Tibial artery (tissue), 4 donors: Measurements from ENCODE around the gene DISP3.

Experiments
- DNase-seq, 2 donors: peaks; one replicate each; pipeline ENCODE4 v3.0.0-alpha.2; 2019
- H3K27ac ChIP-seq, 2 donors: fragments of 200-600 bp; sonication (generic) in 1 of 2; 1 replicate in 1 of 2; 2 replicates in 1 of 2; pipeline ENCODE4 v1.5.1; 2018 to 2019; ENCODE audit warnings: mild to moderate bottlenecking in 1 of 2
- H3K27me3 ChIP-seq, 2 donors: fragments of 200-600 bp; sonication (generic) in 1 of 2; one replicate each; pipeline versions ENCODE4 v1.5.1 to v1.6.0; 2016 to 2019
- H3K36me3 ChIP-seq, 3 donors: fragments of 200-600 bp; sonication (generic) in 2 of 3; one replicate each; pipeline ENCODE4 v1.5.1; 2016 to 2019; ENCODE audit warnings: mild to moderate bottlenecking in 2 of 3
- H3K4me1 ChIP-seq, 4 donors: fragments of 200-600 bp; sonication (generic) in 2 of 4; 1 replicate in 3 of 4; 2 replicates in 1 of 4; pipeline ENCODE4 v1.5.1; 2016 to 2019
- H3K4me3 ChIP-seq, 2 donors: fragments of 200-600 bp; sonication (generic) in 1 of 2; 1 replicate in 1 of 2; 2 replicates in 1 of 2; pipeline ENCODE4 v1.5.1; 2018 to 2019; ENCODE audit warnings: mild to moderate bottlenecking in 2 of 2
- H3K9me3 ChIP-seq, 3 donors: fragments of 200-600 bp; sonication (generic) in 1 of 3; one replicate each; pipeline ENCODE4 v1.5.1; 2016 to 2019
- CTCF ChIP-seq, 2 experiments: fragments of 200-600 bp in 1 of 2; fragments of 450-650 bp in 1 of 2; IDR thresholded peaks; one replicate each; pipeline ENCODE4 v1.5.1; 2017 to 2019; ENCODE audit warnings: antibody characterized with exemption in 2 of 2, mild to moderate bottlenecking in 1 of 2, moderate library complexity in 1 of 2
- intact Hi-C: fragments of 100-400 bp; cut with DNase I; formaldehyde crosslinking; loops from one replicate; pipeline ENCODE4 v1.15.0; 2023; ENCODE audit warnings: low total_unique reads

DISP3 gene

GRCh38 chr1:11567244-11568065 lies 88.5 kb downstream of the DISP3 start:
- H3K27ac ChIP-seq, result no peak overlapping the region
- no peak for DNase-seq
- peaks cover 0 to 68% of the 10 kb centered on the region in 2 donors for H3K27me3 ChIP-seq
- H3K4me3 ChIP-seq, result no peak overlapping the region
- H3K9me3 ChIP-seq, result no peaks in the 10 kb centered on the region
- no peak for TF ChIP-seq CTCF (IDR thresholded peaks at IDR 0.05)
- H3K4me1 ChIP-seq, result no peaks in the 10 kb centered on the region
- intact Hi-C loops, result no loop called here
- H3K36me3 ChIP-seq, result no peaks in the 10 kb centered on the region

GRCh38 chr1:11568687-11569086 lies 89.7 kb downstream of the DISP3 start:
- Histone ChIP-seq H3K27ac (no peak overlapping the region), H3K4me1 (no peaks in the 10 kb centered on the region), H3K9me3 (no peaks in the 10 kb centered on the region), H3K36me3 (no peaks in the 10 kb centered on the region), H3K4me3 (no peak overlapping the region), H3K27me3 (peaks cover 0 to 60% of the 10 kb centered on the region in 2 donors)
- intact Hi-C loops, result no loop called here
- TF ChIP-seq CTCF (IDR thresholded peaks at IDR 0.05), result no peak
- DNase-seq, result no peak

DNA sequence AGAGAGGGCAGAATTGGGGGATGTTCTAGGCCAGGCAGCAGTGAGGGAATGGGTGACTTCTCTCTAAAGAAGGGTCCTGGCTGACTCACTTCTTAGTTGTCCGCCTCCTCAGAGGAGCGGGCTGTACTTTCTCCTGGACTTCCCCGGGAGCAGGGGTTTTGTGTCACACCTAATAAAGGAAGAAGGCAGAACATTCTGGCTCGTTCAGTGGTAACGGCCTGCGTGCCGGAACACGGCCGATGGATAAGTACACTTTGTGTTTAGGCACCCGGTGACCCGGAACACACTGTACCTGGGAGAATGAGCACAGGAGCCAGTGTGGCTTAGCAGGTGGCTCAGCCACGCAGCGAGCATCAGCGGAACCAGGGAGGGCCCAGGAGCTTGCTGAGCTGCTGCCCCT lies 90.6 kb downstream of the DISP3 start:
- TF ChIP-seq CTCF (IDR thresholded peaks at IDR 0.05), result no peak
- intact Hi-C loops, result no loop called here
- no peak for DNase-seq

GRCh38 chr1:11569954-11570353 lies 91.0 kb downstream of the DISP3 start:
- Histone ChIP-seq H3K36me3 (no peaks in the 10 kb centered on the region), H3K27me3 (peaks cover 0 to 52% of the 10 kb centered on the region in 2 donors)
- intact Hi-C loops, result no loop called here

More for the DNA sequence above, 90.6 kb downstream of the DISP3 start:
- Histone ChIP-seq H3K36me3 (no peaks in the 10 kb centered on the region), H3K27me3 (peaks cover 0 to 51% of the 10 kb centered on the region in 2 donors), H3K4me3 (no peak overlapping the region), H3K4me1 (no peaks in the 10 kb centered on the region), H3K27ac (no peak overlapping the region), H3K9me3 (no peaks in the 10 kb centered on the region)

DNA sequence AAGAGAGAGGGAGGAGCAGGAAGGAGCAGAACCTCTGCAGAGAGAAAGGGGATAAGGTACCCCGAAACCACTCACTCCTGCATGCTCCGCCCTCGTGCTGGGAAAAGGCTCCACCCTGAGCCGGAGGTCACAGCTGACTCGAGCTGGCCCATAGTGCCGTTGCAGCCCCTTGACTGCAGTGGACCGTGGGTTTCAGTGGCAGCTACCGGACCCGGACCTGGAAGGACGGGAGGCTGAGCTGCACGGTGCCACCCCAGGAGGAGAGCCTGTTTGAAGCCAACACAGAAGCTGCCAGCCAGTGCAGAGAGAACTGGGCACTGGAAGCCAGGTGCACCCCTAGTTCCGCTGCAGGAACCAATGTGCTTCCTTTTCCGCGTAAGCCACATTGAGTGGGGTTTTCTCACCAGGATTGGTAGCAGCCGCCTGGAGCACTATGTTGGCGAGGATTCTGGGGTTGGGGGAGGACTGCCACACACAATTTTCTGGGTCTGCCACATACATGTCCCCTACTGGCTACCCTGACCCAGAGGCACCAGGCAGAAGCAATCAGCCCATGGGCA lies 91.9 kb downstream of the DISP3 start:
- TF ChIP-seq CTCF (IDR thresholded peaks at IDR 0.05), result no peak
- Histone ChIP-seq H3K27ac (no peak overlapping the region), H3K4me3 (no peak overlapping the region), H3K4me1 (no peaks in the 10 kb centered on the region), H3K36me3 (no peaks in the 10 kb centered on the region), H3K9me3 (no peaks in the 10 kb centered on the region), H3K27me3 (peaks cover 0 to 54% of the 10 kb centered on the region in 2 donors)
- no peak for DNase-seq
- intact Hi-C loops, result no loop called here

More at GRCh38 chr1:11569954-11570353, 91.0 kb downstream of the DISP3 start:
- no peak for DNase-seq
- H3K4me3 ChIP-seq, result no peak overlapping the region
- H3K4me1 ChIP-seq, result no peaks in the 10 kb centered on the region
- no peak overlapping the region for H3K27ac ChIP-seq
- TF ChIP-seq CTCF (IDR thresholded peaks at IDR 0.05), result no peak
- H3K9me3 ChIP-seq, result no peaks in the 10 kb centered on the region
